Measurements from ENCODE around the gene RAI1. TPM values are rescaled to one million over a fixed set of nuclear protein-coding genes. Genes with fewer than 3 reads are reported as not detected.

Gene RAI1
- total RNA-seq, 1 donor from 2014 or later, result 46.2 TPM

GRCh38 chr17:17853811-17854447 is 172.7 kb downstream of the RAI1 start:
- no peaks in the 10 kb centered on the region for H3K9me3 Mint-ChIP-seq (ENCODE audit: unreplicated experiment)
- no peak overlapping the region for H3K4me3 Mint-ChIP-seq (ENCODE audit: unreplicated experiment)
- H3K36me3 Mint-ChIP-seq (ENCODE audit: low read depth, unreplicated experiment), result no peaks in the 10 kb centered on the region
- H3K4me1 Mint-ChIP-seq (ENCODE audit: unreplicated experiment), result peaks cover 10% of the 10 kb centered on the region
- TF ChIP-seq CTCF (IDR thresholded peaks at IDR 0.05; ENCODE audit: unreplicated experiment), result no peak
- DNase-seq (ENCODE audit: low spot score), result no peak
- H3K27me3 Mint-ChIP-seq (ENCODE audit: unreplicated experiment), result peaks cover 2% of the 10 kb centered on the region
- H3K27ac Mint-ChIP-seq (ENCODE audit: unreplicated experiment), result no peak overlapping the region

GRCh38 chr17:17855976-17856375 is 174.7 kb downstream of the RAI1 start:
- no peak overlapping the region for H3K27ac Mint-ChIP-seq (ENCODE audit: unreplicated experiment)
- H3K9me3 Mint-ChIP-seq (ENCODE audit: unreplicated experiment), result no peaks in the 10 kb centered on the region
- H3K27me3 Mint-ChIP-seq (ENCODE audit: unreplicated experiment), result peaks cover 4% of the 10 kb centered on the region
- no peaks in the 10 kb centered on the region for H3K36me3 Mint-ChIP-seq (ENCODE audit: low read depth, unreplicated experiment)
- H3K4me1 Mint-ChIP-seq (ENCODE audit: unreplicated experiment), result peaks cover 2% of the 10 kb centered on the region
- no peak for DNase-seq (ENCODE audit: low spot score)
- H3K4me3 Mint-ChIP-seq (ENCODE audit: unreplicated experiment), result no peak overlapping the region
- TF ChIP-seq CTCF (IDR thresholded peaks at IDR 0.05; ENCODE audit: unreplicated experiment), result no peak

- TF ChIP-seq CTCF (IDR thresholded peaks at IDR 0.05; ENCODE audit: unreplicated experiment), result no peak
- Mint-ChIP-seq H3K4me1 (ENCODE audit: unreplicated experiment) (peaks cover 2% of the 10 kb centered on the region), H3K27ac (ENCODE audit: unreplicated experiment) (no peak overlapping the region), H3K27me3 (ENCODE audit: unreplicated experiment) (peaks cover 4% of the 10 kb centered on the region), H3K9me3 (ENCODE audit: unreplicated experiment) (no peaks in the 10 kb centered on the region), H3K36me3 (ENCODE audit: low read depth, unreplicated experiment) (no peaks in the 10 kb centered on the region), H3K4me3 (ENCODE audit: unreplicated experiment) (no peak overlapping the region)
- no peak for DNase-seq (ENCODE audit: low spot score)
These were observed 175.1 kb downstream of the RAI1 start for GRCh38 chr17:17856386-17856785.

- H3K36me3 Mint-ChIP-seq (ENCODE audit: low read depth, unreplicated experiment), result no peaks in the 10 kb centered on the region
- H3K27ac Mint-ChIP-seq (ENCODE audit: unreplicated experiment), result no peak overlapping the region
- H3K27me3 Mint-ChIP-seq (ENCODE audit: unreplicated experiment), result peaks cover 3% of the 10 kb centered on the region
- no peak for TF ChIP-seq CTCF (IDR thresholded peaks at IDR 0.05; ENCODE audit: unreplicated experiment)
- peaks cover 2% of the 10 kb centered on the region for H3K4me1 Mint-ChIP-seq (ENCODE audit: unreplicated experiment)
- H3K9me3 Mint-ChIP-seq (ENCODE audit: unreplicated experiment), result no peaks in the 10 kb centered on the region
- no peak for DNase-seq (ENCODE audit: low spot score)
- H3K4me3 Mint-ChIP-seq (ENCODE audit: unreplicated experiment), result no peak overlapping the region
These were observed 176.2 kb downstream of the RAI1 start for GRCh38 chr17:17857496-17857895.

GRCh38 chr17:17859909-17860765 is 178.9 kb downstream of the RAI1 start:
- H3K4me1 Mint-ChIP-seq (ENCODE audit: unreplicated experiment), result no peaks in the 10 kb centered on the region
- peak; percentile 89 for TF ChIP-seq CTCF (IDR thresholded peaks at IDR 0.05; ENCODE audit: unreplicated experiment)
- no peaks in the 10 kb centered on the region for H3K36me3 Mint-ChIP-seq (ENCODE audit: low read depth, unreplicated experiment)
- no peak overlapping the region for H3K4me3 Mint-ChIP-seq (ENCODE audit: unreplicated experiment)
- H3K27me3 Mint-ChIP-seq (ENCODE audit: unreplicated experiment), result peaks cover 4% of the 10 kb centered on the region
- peak overlapping the region; percentile 9 for H3K27ac Mint-ChIP-seq (ENCODE audit: unreplicated experiment)
- no peaks in the 10 kb centered on the region for H3K9me3 Mint-ChIP-seq (ENCODE audit: unreplicated experiment)
- peak; percentile 70 for DNase-seq (ENCODE audit: low spot score)

All from endothelial cell (in vitro differentiated cells).